Caco-2 (cell line): Measurements from ENCODE around the gene TOPBP1. TPM values are rescaled to one million over a fixed set of nuclear protein-coding genes. Genes with fewer than 3 reads are reported as not detected.

Experiments used
- BruUV-seq: library from RNA; stranded (reverse); fragments of 400-500 nt; replicated peaks from 2 replicates; lab custom pipeline; 2021; lab: Mats Ljungman, UMichigan
- CTCF ChIA-PET: fragments of 300-600 bp; sonication (Branson Sonifier 250); formaldehyde crosslinking; loops from one replicate; lab custom pipeline; 2022; ENCODE audit warnings: antibody characterized with exemption; lab: Charles Lee
- POLR2A ChIA-PET: fragments of 300-600 bp; sonication (Branson Sonifier 250); formaldehyde crosslinking; loops from one replicate; lab custom pipeline; 2022; ENCODE audit warnings: antibody characterized with exemption; lab: Charles Lee
- DNase-seq, 2 experiments: peaks; one replicate each; pipeline versions ENCODE4 v3.0.0 to v3.0.0-alpha.2; 2020 to 2022
- H3K27me3 ChIP-seq: replicated peaks from 2 replicates; pipeline ENCODE4 v1.6.0; 2011; ENCODE audit warnings: low read length; ENCODE audit not compliant: control insufficient read depth, insufficient read depth
- H3K36me3 ChIP-seq: 2 replicates; pipeline ENCODE4 v1.5.1; 2011; ENCODE audit warnings: low read length; ENCODE audit not compliant: control insufficient read depth, insufficient read depth
- H3K4me1 ChIP-seq: fragments of 250-450 bp; sonication (Bioruptor Pico); 2 replicates; pipeline ENCODE4 v1.5.1; 2020; ENCODE audit warnings: mild to moderate bottlenecking
- H3K4me3 ChIP-seq: 2 replicates; pipeline ENCODE4 v1.5.1; 2011; ENCODE audit warnings: low read depth, mild to moderate bottlenecking, control low read depth, low read length
- H3K9me3 ChIP-seq: fragments of 250-450 bp; sonication (Bioruptor Pico); 2 replicates; pipeline ENCODE4 v1.5.1; 2020; ENCODE audit warnings: mild to moderate bottlenecking, moderate library complexity
- H3K27ac Mint-ChIP-seq: one replicate; pipeline ENCODE4 v1.8.0; 2022; ENCODE audit warnings: mixed read lengths; ENCODE audit not compliant: unreplicated experiment
- H3K27me3 Mint-ChIP-seq: one replicate; pipeline ENCODE4 v1.8.0; 2022; ENCODE audit warnings: mixed read lengths; ENCODE audit not compliant: insufficient read depth, unreplicated experiment
- H3K36me3 Mint-ChIP-seq: one replicate; pipeline ENCODE4 v1.8.0; 2022; ENCODE audit warnings: mild to moderate bottlenecking, mixed read lengths; ENCODE audit not compliant: insufficient read depth, unreplicated experiment
- H3K4me1 Mint-ChIP-seq: one replicate; pipeline ENCODE4 v1.8.0; 2022; ENCODE audit warnings: low read depth, mixed read lengths; ENCODE audit not compliant: unreplicated experiment
- H3K4me3 Mint-ChIP-seq: one replicate; pipeline ENCODE4 v1.8.0; 2022; ENCODE audit warnings: mild to moderate bottlenecking, moderate library complexity, mixed read lengths; ENCODE audit not compliant: unreplicated experiment
- H3K9me3 Mint-ChIP-seq: one replicate; pipeline ENCODE4 v1.8.0; 2022; ENCODE audit warnings: mixed read lengths; ENCODE audit not compliant: unreplicated experiment
- intact Hi-C: fragments of 100-400 bp; cut with micrococcal nuclease; formaldehyde crosslinking; loops from one replicate; pipeline ENCODE4 v1.10.0; 2022; ENCODE audit not compliant: unreplicated experiment
- total RNA-seq: library from RNA; stranded (reverse); gene quantifications from 2 replicates; pipeline ENCODE4 v1.2.3, GENCODE V29; 2022
- TF ChIP-seq, protein P1 (sequence below), 2 experiments: fragments of 200-600 bp in 1 of 2; IDR thresholded peaks; 1 replicate in 1 of 2; 2 replicates in 1 of 2; pipeline versions ENCODE4 v1.5.1 to v1.8.0; 2011 to 2022; ENCODE audit warnings: antibody characterized with exemption in 1 of 2, control low read depth in 1 of 2, inconsistent platforms in 1 of 2, low read depth in 1 of 2, low read length in 1 of 2, mild to moderate bottlenecking in 1 of 2, moderate library complexity in 1 of 2; ENCODE audit not compliant: insufficient read depth in 1 of 2, severe bottlenecking in 1 of 2, unreplicated experiment in 1 of 2

The TOPBP1 gene
- total RNA-seq, 1 experiment from 2014 or later = 57.1 TPM

DNA sequence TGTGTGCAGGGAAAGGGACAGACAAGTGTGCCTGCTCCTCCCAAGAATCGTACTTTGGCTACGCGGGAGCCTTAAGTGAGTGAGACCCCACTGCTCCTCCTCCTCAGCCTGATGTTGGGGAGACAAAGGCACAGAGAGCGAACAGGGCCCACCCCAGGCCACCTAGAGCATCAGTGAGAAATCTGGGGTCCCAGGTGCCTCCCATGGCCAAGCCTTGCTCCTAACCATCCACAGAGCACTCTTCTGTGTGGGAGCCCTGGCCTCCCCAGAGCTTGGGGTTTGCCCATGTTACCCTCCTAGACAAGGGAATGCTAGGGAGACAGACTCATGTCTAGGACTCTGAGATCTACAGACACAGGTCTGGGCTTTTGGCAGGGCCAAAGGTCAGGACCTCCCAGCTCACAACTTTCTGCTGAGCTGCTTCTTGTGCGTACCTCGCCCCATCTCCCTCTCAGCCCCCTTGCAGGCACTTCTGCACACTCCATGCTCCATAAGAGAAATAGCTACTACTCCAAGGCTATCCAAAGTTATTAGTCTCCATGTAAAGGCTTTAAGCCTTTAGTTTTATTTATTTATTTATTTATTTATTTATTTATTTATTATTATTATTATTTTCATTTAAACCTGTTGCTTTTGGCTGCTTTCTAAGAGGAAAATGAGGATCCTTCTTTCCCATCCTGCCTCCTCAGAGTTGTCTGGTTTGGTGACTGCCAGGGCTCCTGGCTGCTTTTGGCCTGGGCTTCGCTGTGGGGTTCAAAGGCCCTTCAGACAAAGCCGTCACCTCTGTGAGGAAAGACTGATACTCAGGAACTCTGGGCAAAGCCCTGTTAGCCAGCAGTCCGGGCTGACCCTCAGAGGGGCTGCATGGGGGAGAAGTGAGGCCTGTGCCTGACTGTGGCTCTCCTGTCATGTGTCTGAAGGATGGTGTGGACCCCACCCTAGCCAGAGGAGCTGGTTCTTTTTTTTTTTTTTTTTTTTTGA, 32.8 kb upstream of the TOPBP1 start:
- BruUV-seq = no TSS peak

DNA sequence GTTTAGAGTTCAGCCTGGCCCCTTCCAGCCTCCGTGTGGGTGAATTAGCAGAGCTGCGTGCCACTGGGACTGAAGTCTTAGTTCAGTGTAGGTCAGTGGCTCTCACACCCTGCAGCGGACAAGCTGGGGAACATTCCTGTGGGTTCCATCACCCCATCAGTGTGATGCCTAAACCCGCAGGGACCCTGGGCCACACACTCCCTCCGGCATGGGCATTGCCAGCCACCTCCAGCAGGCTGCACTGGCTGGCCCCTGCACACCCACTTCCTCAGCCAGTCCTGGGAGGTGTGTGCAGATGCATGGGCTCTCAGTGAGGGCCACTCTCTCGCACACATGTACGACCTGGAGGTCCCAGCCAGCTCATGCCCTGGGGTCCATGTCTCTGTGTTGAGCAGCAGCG, 32.1 kb upstream of the TOPBP1 start:
- Histone ChIP-seq H3K4me1 (no peaks in the 10 kb centered on the region), H3K36me3 (no peaks in the 10 kb centered on the region), H3K9me3 (no peaks in the 10 kb centered on the region), H3K27me3 (no peaks in the 10 kb centered on the region), H3K4me3 (no peak overlapping the region)
- no peaks in the 10 kb centered on the region for H3K36me3 Mint-ChIP-seq
- intact Hi-C loops = no loop called here
- no peak for DNase-seq
- no peak overlapping the region for H3K27ac Mint-ChIP-seq
- no peak overlapping the region for H3K4me3 Mint-ChIP-seq
- no peaks in the 10 kb centered on the region for H3K9me3 Mint-ChIP-seq
- no peaks in the 10 kb centered on the region for H3K4me1 Mint-ChIP-seq
- TF ChIP-seq, protein P1, sequence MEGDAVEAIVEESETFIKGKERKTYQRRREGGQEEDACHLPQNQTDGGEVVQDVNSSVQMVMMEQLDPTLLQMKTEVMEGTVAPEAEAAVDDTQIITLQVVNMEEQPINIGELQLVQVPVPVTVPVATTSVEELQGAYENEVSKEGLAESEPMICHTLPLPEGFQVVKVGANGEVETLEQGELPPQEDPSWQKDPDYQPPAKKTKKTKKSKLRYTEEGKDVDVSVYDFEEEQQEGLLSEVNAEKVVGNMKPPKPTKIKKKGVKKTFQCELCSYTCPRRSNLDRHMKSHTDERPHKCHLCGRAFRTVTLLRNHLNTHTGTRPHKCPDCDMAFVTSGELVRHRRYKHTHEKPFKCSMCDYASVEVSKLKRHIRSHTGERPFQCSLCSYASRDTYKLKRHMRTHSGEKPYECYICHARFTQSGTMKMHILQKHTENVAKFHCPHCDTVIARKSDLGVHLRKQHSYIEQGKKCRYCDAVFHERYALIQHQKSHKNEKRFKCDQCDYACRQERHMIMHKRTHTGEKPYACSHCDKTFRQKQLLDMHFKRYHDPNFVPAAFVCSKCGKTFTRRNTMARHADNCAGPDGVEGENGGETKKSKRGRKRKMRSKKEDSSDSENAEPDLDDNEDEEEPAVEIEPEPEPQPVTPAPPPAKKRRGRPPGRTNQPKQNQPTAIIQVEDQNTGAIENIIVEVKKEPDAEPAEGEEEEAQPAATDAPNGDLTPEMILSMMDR (IDR thresholded peaks at IDR 0.05; ENCODE audit: insufficient read depth in 1 of 2, low read depth in 1 of 2, low read length in 1 of 2, severe bottlenecking in 1 of 2, unreplicated experiment in 1 of 2) = no peak
- CTCF ChIA-PET = no interaction called here
- POLR2A ChIA-PET = no interaction called here
- H3K27me3 Mint-ChIP-seq = no peaks in the 10 kb centered on the region
- no TSS peak for BruUV-seq

More for the DNA sequence above, 32.8 kb upstream of the TOPBP1 start:
- ChIA-PET POLR2A (no interaction called here), CTCF (no interaction called here)
- no peaks in the 10 kb centered on the region for H3K9me3 ChIP-seq
- H3K36me3 ChIP-seq = no peaks in the 10 kb centered on the region
- no peak for DNase-seq
- intact Hi-C loops = no loop called here
- TF ChIP-seq, protein P1 (IDR thresholded peaks at IDR 0.05; ENCODE audit: insufficient read depth in 1 of 2, low read depth in 1 of 2, low read length in 1 of 2, severe bottlenecking in 1 of 2, unreplicated experiment in 1 of 2) = no peak
- Mint-ChIP-seq H3K36me3 (no peaks in the 10 kb centered on the region), H3K4me3 (no peak overlapping the region), H3K9me3 (no peaks in the 10 kb centered on the region), H3K27ac (no peak overlapping the region), H3K4me1 (no peaks in the 10 kb centered on the region), H3K27me3 (no peaks in the 10 kb centered on the region)
- H3K4me1 ChIP-seq = no peaks in the 10 kb centered on the region
- H3K27me3 ChIP-seq = no peaks in the 10 kb centered on the region
- H3K4me3 ChIP-seq = no peak overlapping the region

DNA sequence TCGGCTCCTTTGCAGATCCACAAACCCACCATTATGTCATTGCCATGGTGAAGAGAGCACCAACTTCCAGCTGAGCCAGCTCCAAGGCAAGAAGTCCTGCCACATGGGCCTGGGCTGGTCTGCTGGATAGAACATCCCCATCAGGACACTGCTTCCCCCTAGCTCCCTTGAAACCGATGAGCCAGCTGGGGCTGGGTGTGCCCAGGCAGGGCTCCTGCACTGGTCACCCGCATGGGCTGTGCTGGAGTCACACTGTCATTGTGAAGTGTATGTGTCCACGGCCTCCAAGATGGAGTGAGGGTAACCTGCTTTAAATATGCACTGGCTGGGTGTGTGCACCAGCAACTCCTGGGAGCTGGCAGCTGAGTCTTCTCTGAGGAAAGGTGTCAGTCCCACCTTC, 31.0 kb upstream of the TOPBP1 start:
- H3K4me3 ChIP-seq = no peak overlapping the region
- H3K36me3 ChIP-seq = no peaks in the 10 kb centered on the region
- Mint-ChIP-seq H3K36me3 (no peaks in the 10 kb centered on the region), H3K9me3 (no peaks in the 10 kb centered on the region), H3K27ac (no peak overlapping the region), H3K4me3 (no peak overlapping the region), H3K4me1 (no peaks in the 10 kb centered on the region), H3K27me3 (no peaks in the 10 kb centered on the region)
- DNase-seq = no peak
- no peaks in the 10 kb centered on the region for H3K9me3 ChIP-seq
- TF ChIP-seq, protein P1 (IDR thresholded peaks at IDR 0.05; ENCODE audit: insufficient read depth in 1 of 2, low read depth in 1 of 2, low read length in 1 of 2, severe bottlenecking in 1 of 2, unreplicated experiment in 1 of 2) = no peak
- no peaks in the 10 kb centered on the region for H3K4me1 ChIP-seq
- POLR2A ChIA-PET = no interaction called here
- CTCF ChIA-PET = no interaction called here
- BruUV-seq = no TSS peak
- H3K27me3 ChIP-seq = no peaks in the 10 kb centered on the region
- intact Hi-C loops = no loop called here
